ENCODE measurements around the gene OPCML. TPM values are rescaled to one million over a fixed set of nuclear protein-coding genes. Genes with fewer than 3 reads are reported as not detected.

OPCML gene
- total and polyA plus RNA-seq, 2 of the 13 experiments (the other 11 are each of a cell fraction or from before 2014, with no cell fraction given) = not detected

GRCh38 chr11:132925825-132926469, 606.4 kb downstream of the OPCML start:
- Histone ChIP-seq H3K9me3 (ENCODE audit: low read length) (0 out of 2 replicates have a peak, but pooled peaks cover 7% of the 10 kb centered on the region), H3K9ac (ENCODE audit: insufficient read depth, low read depth, low read length) (no peak overlapping the region), H3K79me2 (ENCODE audit: insufficient read depth, low read length) (no peaks in the 10 kb centered on the region), H3K27me3 (ENCODE audit: control insufficient read depth in 1 of 2, insufficient read depth in 2 of 2, low read length in 2 of 2) (no peaks in the 10 kb centered on the region; a peak in 1 of 5 replicates), H2AFZ (ENCODE audit: low read length) (no peak overlapping the region), H3K36me3 (replicated peaks in 1 of 2; ENCODE audit: control insufficient read depth in 1 of 2, insufficient read depth in 2 of 2, low read length in 2 of 2) (no peaks in the 10 kb centered on the region), H3K27ac (ENCODE audit: extremely low read length, insufficient read depth, low read length) (no peak overlapping the region), H3K4me3 (replicated peaks in 1 of 3; ENCODE audit: insufficient read depth in 1 of 3, low read depth in 2 of 3, low read length in 3 of 3) (no peak overlapping the region), H3K4me2 (ENCODE audit: low read depth, low read length) (no peak overlapping the region), H3K4me1 (ENCODE audit: insufficient read depth, low read length) (no peaks in the 10 kb centered on the region), H4K20me1 (ENCODE audit: insufficient read depth, low read length) (no peaks in the 10 kb centered on the region)
- DNase-seq (ENCODE audit: low spot score) (peak; percentile 4), ATAC-seq (no peak; the same call in 2 of the 3 replicates), FAIRE-seq (no peak)
- POLR2A ChIA-PET = no interaction called here
- no TSS peak for BruUV-seq (replicated peaks)
- in situ Hi-C loops (cut with HindIII; ENCODE audit: extremely low pct_ligation_motif_present, low pct_unique_long_range_greater_than_20kb) = loop anchor here (25.0 kb wide), 1 partner anchor 1064 kb away; no protein-coding TSS in a partner anchor
- CTCF ChIA-PET (ENCODE audit: low intra/inter-chr PET ratio, low total read pairs) = no interaction called here
- TF ChIP-seq ZNF7 (CRISPR knock-in tag; IDR thresholded peaks at IDR 0.05) (no peak), ZNF44 (CRISPR knock-in tag; IDR thresholded peaks at IDR 0.05) (no peak)
- 17% methylated on average over 3 of the region's 3 CpGs for WGBS (ENCODE audit: low lambda C conversion rate)
- intact Hi-C loops (cut with micrococcal nuclease; ENCODE audit: unreplicated experiment) = no loop called here

- TF ChIP-seq IRX3 (CRISPR knock-in tag; IDR thresholded peaks at IDR 0.05; ENCODE audit: borderline replicate concordance, low read depth) (no peak), PHF8 (CRISPR knock-in tag; IDR thresholded peaks at IDR 0.05) (no peak), MAFF (IDR thresholded peaks at IDR 0.05; ENCODE audit: low read depth, low read length) (peak; percentile 96), KMT2B (CRISPR knock-in tag; IDR thresholded peaks at IDR 0.05) (no peak), MAFK (conservative IDR thresholded peaks at IDR 0.05 in 1 of 2, IDR thresholded peaks at IDR 0.05 in 1 of 2; ENCODE audit: low read length in 2 of 2) (peak; percentile 94 to 98), ZNF674 (CRISPR knock-in tag; IDR thresholded peaks at IDR 0.05; ENCODE audit: low read depth) (no peak)
- no peaks in the 10 kb centered on the region; a peak in 1 of 5 replicates for H3K27me3 ChIP-seq (ENCODE audit: control insufficient read depth in 1 of 2, insufficient read depth in 2 of 2, low read length in 2 of 2)
- no TSS peak for BruUV-seq (replicated peaks)
- no peaks in the 10 kb centered on the region for H3K4me1 ChIP-seq (ENCODE audit: insufficient read depth, low read length)
- no peaks in the 10 kb centered on the region for H3K36me3 ChIP-seq (replicated peaks in 1 of 2; ENCODE audit: control insufficient read depth in 1 of 2, insufficient read depth in 2 of 2, low read length in 2 of 2)
- ATAC-seq (no peak), FAIRE-seq (no peak), DNase-seq (ENCODE audit: low spot score) (no peak)
- H3K27ac ChIP-seq (ENCODE audit: extremely low read length, insufficient read depth, low read length) = no peak overlapping the region
- CTCF ChIA-PET (ENCODE audit: low intra/inter-chr PET ratio, low total read pairs) = no interaction called here
- no peak overlapping the region for H3K4me3 ChIP-seq (replicated peaks in 1 of 3; ENCODE audit: insufficient read depth in 1 of 3, low read depth in 2 of 3, low read length in 3 of 3)
- H3K79me2 ChIP-seq (ENCODE audit: insufficient read depth, low read length) = no peaks in the 10 kb centered on the region
- intact Hi-C loops (cut with micrococcal nuclease; ENCODE audit: unreplicated experiment) = no loop called here
- WGBS (ENCODE audit: low lambda C conversion rate) = 34% methylated on average over 6 of the region's 6 CpGs
- H3K9me3 ChIP-seq (ENCODE audit: low read length) = 0 out of 2 replicates have a peak, but pooled peaks cover 7% of the 10 kb centered on the region
- in situ Hi-C loops (cut with HindIII; ENCODE audit: extremely low pct_ligation_motif_present, low pct_unique_long_range_greater_than_20kb) = no loop called here
- H4K20me1 ChIP-seq (ENCODE audit: insufficient read depth, low read length) = no peaks in the 10 kb centered on the region
- POLR2A ChIA-PET = no interaction called here
- H2AFZ ChIP-seq (ENCODE audit: low read length) = no peak overlapping the region
- no peak overlapping the region for H3K4me2 ChIP-seq (ENCODE audit: low read depth, low read length)
- no peak overlapping the region for H3K9ac ChIP-seq (ENCODE audit: insufficient read depth, low read depth, low read length)
Measured at GRCh38 chr11:132921597-132921996, 610.7 kb downstream of the OPCML start.

All from HepG2 (cell line).